ENCODE results near the gene TRIM2. TPM values are rescaled to one million over a fixed set of nuclear protein-coding genes. Genes with fewer than 3 reads are reported as not detected.

TRIM2 gene
- polyA plus RNA-seq, 3 donors = 5.9 to 13.5 (median 6.6) TPM

DNA sequence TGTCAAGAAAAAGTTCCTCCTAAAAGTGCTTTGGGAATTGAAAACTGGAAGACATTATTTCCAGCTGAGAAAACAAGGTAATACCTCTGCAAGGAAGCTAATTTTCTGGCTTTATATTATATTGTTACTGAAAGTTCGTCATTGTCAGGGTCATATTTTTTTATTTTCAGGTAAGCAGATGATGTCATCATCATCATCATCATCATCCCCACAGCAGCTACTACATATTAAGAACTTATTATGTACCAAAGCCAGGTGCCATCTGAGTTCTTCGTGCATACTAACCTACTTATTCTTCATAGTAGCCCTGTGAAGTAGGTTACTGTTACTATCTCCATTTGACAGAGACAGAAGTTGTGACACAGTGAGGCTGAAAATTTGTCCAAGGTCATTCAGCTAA is 87.3 kb downstream of the TRIM2 start:
- 79 to 93% (median 88%) methylated on average over 2 of the region's 2 CpGs for WGBS, 3 donors
- H3K27ac ChIP-seq (ENCODE audit: low read depth, low read length) = no peak overlapping the region

DNA sequence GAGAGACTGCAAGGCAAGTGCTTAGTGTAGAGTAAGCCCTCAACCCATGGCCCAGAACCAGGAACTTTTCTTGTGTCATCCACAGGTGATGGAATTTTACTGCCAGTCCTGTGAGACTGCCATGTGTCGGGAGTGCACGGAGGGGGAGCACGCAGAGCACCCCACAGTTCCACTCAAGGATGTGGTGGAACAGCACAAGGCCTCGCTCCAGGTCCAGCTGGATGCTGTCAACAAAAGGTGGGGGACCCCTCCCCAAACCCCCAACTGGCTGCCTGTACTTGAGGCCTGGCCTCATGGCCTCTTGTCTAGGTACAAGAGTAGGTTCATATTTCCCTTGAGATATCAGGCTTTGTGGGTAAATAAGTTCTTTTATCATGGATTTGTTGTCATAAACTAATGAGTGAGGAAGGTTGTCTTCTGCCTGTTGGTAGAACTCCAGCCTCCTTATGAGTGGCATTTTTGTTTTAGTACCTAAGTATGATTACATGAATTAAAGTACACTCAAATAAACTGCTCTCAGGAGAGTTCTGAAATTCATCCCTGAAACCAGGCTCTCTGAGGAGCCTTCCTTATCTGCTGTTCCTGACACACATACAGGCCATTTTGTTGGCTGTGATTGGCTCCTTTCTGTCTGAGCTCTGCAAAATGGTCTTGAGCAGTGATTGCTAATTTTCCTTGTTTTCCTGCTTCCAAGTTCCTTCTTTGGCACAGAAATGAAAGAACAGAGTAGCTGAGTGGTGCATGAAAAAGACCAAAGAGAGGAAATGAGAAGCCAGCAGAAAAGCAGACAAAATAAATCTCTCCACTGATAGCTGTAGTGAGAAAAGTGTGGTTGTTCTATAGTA is 88.9 kb downstream of the TRIM2 start:
- 98 to 100% (median 98%) methylated on average over 4 of the region's 4 CpGs for WGBS, 3 donors
- H3K27ac ChIP-seq (ENCODE audit: low read depth, low read length) = no peak overlapping the region

DNA sequence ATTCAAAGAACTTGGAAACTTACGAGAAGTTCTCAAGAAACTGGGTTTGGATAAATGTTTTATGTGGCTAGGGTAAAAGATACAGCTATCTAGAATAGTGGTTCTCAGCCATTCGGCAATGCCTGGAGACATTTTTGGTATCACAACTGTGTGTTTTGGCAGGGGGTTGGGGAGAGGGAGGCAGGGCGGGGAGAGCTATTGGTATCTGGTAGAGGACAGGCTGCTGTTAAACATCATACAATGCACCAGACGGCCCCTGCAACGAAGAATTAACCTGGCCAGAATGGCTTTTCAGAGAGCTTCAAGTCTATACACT is 89.5 kb downstream of the TRIM2 start:
- 80 to 93% (median 90%) methylated on average over 5 of the region's 5 CpGs for WGBS, 3 donors
- no peak overlapping the region for H3K27ac ChIP-seq (ENCODE audit: low read depth, low read length)

DNA sequence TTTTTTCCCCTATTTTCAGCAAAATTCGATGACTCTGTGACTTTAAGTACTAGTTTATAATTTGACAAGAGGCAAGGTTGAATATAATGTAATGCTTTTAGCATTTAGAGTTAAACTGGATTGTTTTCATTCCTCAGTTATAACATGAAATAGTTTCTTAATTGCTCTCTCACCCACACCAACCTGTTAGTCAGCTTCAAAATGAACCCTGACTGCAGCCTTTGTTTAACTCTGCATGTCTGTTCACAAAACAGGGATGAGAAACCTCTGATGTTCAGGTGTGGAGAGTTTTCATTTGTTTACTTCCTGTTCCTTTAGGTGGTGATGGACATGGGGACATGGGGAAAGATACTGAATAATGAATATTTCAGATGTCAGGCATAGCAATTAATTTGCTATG is 90.4 kb downstream of the TRIM2 start:
- H3K27ac ChIP-seq (ENCODE audit: low read depth, low read length) = no peak overlapping the region
- WGBS, 3 donors = 68 to 94% (median 83%) methylated on average over 1 of the region's 1 CpG

DNA sequence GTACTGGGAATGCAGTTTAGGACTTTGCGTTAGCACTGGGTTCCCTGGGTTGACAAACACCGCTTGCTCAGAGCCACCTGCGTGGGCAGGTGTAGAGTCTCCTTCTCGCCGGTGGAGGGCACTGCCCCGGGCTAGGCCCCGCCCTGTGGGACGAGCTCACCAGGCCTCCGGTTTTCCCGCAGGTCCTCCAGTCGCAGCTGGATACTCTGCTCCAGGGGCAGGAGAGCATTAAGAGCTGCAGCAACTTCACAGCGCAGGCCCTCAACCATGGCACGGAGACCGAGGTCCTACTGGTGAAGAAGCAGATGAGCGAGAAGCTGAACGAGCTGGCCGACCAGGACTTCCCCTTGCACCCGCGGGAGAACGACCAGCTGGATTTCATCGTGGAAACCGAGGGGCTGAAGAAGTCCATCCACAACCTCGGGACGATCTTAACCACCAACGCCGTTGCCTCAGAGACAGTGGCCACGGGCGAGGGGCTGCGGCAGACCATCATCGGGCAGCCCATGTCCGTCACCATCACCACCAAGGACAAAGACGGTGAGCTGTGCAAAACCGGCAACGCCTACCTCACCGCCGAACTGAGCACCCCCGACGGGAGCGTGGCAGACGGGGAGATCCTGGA is 91.0 kb downstream of the TRIM2 start:
- 91 to 97% (median 96%) methylated on average over 40 of the region's 40 CpGs for WGBS, 3 donors
- no peak overlapping the region for H3K27ac ChIP-seq (ENCODE audit: low read depth, low read length)

DNA sequence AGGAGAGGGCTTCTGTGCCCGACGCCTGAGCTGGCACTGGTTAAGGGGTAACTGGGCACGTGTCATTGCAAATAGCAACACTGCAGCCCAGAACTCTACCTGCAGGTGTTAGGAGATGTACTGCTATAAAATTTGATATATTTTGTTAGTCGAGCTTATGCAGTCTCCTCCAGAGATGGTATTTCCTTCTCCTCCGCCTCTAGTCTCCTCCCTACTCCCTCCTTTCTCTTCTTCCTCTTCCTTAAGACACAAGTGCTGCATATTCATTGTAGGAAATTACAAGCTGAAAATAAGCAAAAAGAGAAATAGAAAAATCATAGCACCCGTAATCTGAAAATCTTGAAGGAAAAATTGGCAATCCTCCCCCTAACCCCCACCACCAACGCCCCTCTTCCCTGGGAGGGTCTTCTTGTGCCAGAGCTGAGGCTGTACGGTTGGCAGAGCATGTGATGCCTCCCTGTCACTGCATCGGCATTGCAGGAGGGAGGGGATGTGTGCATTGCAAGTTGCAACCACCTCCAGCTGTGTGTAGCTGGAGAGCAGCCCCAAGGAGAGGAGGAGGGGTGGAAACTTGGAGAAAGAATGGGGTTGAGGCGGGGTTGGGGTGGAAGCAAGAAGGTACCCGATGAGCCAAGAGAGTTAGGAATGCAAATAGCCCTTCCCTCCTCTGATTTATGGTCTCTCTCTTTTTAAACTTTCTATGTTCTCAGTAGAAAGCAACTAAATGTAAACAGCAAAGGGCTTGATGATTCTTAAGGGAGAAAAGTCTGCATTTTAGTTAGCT is 92.0 kb downstream of the TRIM2 start:
- H3K27ac ChIP-seq (ENCODE audit: low read depth, low read length) = no peak overlapping the region

DNA sequence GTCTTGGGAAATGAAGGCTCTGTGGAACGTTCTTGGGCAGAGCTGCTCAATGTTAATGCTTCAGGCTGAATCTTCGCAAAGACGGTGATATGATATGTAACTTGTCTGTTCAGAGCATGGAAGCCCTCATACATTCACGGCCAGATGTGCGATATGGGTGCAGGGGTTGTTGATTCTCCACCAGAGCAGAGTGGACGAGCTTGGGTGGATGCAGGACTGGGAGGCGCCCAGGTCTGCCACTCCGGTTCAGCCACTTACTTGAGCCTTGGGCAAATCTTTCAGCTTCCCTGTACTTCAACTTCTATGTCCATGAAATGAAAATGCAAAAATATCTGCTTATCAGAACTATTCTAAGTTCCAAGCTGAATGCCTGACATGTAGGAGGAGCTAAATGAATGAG is 92.9 kb downstream of the TRIM2 start:
- 77 to 87% (median 86%) methylated on average over 8 of the region's 8 CpGs for WGBS, 3 donors
- H3K27ac ChIP-seq (ENCODE audit: low read depth, low read length) = no peak overlapping the region

More for the DNA sequence above, 92.0 kb downstream of the TRIM2 start:
- WGBS, 3 donors = 63 to 71% (median 64%) methylated on average over 10 to 11 of the region's 11 CpGs

DNA sequence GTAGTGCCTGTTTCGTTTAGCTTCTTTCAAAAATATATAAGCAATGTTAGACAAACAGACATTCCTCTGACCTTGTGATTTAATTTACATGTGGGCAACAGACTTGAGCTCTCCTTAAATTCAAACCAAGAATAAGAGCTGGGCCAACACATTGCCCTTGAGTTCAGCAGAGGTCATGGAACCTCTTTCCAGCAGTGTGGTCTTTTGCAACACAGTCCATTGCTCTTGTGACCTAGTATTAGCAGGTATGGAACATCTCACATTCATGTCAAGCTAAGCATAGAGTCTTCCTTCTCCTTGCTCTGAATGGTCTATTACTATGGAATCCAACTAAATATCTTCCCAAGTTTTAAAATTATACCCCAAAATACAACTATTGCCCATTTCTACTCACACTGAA is 106.5 kb downstream of the TRIM2 start:
- H3K27ac ChIP-seq (ENCODE audit: low read depth, low read length) = no peak overlapping the region
- 80 to 99% (median 89%) methylated on average over 1 of the region's 1 CpG for WGBS, 3 donors

DNA sequence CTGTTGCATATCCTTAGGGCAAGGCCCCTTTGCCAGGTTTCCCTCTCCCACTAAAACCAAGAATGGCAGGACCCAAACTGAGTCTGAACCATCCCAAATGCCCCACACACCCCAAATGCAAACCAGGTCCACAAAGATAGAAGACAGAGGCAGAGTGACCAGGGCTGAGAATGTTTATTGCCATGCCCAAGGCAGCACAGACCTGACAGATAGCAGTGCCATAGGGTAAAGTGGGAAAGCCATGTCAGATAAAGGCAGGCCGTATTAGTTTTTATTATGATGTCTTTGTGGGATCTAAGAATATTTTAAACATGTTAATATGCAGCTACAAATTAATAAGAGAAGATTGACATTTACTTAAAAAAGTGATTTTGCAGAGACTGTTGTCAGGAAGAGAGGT is 110.7 kb downstream of the TRIM2 start:
- 97 to 100% (median 98%) methylated on average over 1 of the region's 1 CpG for WGBS, 3 donors

DNA sequence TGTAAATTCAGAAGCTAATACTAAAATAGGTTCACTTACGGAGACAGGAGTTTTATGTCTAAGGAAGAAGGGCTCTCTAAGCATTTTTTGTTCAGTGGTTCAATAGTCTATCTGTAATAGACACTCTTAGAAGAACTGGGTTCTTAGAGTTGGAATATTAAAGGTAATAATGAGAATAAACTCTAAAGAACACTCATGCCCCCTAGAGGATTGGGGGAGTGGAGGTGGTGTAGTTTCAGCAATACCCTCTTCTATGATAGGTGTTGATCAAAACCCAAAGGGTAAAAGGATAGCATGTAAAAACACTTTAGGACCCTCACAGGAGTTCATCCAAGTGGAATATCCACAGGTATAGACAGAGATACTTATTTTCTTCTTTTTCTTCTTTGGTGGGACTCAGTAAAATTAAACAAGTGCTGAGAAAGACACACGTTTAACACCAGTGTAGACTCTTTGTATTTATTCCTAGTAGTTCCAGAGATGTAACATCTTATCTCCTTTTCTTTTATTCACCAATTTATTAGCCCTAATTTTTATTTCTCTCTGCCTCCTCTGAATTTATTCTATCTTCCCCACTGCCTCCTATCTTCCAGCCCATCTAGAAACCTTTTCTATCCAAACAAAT is 114.6 kb downstream of the TRIM2 start:
- 73 to 87% (median 81%) methylated on average over 2 of the region's 2 CpGs for WGBS, 3 donors
- no peak overlapping the region for H3K27ac ChIP-seq (ENCODE audit: low read depth, low read length)

More for the DNA sequence above, 110.7 kb downstream of the TRIM2 start:
- H3K27ac ChIP-seq (ENCODE audit: low read depth, low read length) = no peak overlapping the region

DNA sequence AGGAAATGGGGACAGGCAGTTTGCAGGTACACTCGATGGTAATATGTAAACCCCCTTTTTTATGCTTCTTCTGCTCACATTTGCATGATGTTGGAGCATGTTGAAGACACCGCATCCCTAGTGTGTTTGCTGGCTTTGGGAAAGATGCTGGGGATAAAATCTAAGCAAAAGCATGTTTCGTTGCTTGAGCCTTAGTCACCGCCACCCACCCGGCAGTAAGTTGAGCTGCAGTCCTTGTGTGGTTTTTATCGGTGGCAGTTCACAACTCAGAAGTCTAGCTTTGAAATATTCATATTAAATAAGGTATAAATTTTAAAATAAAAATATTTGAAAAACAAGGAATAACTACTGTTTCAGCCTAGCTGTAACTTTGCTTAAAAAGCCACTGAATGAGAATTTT is 118.5 kb downstream of the TRIM2 start:
- 77 to 81% (median 79%) methylated on average over 6 of the region's 6 CpGs for WGBS, 3 donors
- H3K27ac ChIP-seq (ENCODE audit: low read depth, low read length) = no peak overlapping the region

DNA sequence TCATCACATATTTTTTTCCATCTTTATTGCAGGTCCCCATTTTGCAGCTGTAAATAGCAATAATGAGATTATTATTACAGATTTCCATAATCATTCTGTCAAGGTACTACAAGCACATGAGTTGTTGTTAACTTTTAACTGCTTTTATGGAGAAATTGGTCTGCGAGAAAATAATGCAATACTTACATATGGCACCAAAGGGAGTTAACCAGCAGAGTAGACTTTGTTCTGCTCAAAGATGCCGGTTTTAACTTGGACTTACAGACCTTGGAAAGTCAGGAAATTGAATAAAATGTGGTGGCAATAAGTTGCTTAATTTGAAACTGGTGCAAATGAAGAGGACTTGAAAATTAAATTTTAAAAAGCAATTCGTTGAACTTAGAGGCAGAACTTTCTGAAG is 119.8 kb downstream of the TRIM2 start:
- 69 to 94% (median 89%) methylated on average over 3 of the region's 3 CpGs for WGBS, 3 donors
- H3K27ac ChIP-seq (ENCODE audit: low read depth, low read length) = no peak overlapping the region

DNA sequence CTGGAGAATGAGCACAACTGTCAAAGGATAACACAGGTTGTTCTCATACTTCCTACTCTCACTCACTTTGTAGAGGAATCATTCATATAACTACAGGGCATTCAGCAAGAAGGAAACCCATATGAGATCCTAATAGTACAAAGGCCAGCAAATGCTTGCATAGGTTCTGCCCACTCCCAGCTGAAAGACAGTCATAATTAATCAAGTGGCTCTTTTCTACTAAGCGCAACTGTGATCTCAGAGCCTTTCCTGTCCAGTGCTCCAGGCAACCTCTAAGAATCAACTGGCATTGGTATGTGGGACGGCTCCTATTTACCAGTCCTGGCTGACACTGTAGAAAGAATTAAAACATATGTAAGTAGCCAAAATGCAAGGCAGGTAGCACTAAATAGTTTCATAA is 121.3 kb downstream of the TRIM2 start:
- H3K27ac ChIP-seq (ENCODE audit: low read depth, low read length) = no peak overlapping the region

DNA sequence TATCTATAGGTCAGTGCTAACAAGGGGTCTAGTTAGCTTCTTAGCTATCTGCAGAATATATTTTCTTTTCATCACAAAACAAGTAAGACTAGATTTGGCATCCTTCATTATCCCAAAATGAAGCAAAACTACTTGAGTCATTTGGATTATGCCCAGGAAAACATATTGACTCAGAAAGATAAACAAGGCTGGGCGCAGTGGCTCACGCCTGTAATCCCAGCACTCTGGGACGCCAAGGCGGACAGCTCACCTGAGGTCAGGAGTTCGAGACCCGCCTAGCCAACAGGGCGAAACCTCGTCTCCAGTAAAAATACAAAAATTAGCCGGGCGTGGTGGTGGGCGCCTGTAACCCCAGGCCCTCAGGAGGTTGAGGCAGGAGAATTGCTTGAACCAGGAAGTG is 122.3 kb downstream of the TRIM2 start:
- no peak overlapping the region for H3K27ac ChIP-seq (ENCODE audit: low read depth, low read length)
- 87 to 97% (median 92%) methylated on average over 11 of the region's 11 CpGs for WGBS, 3 donors

More for the DNA sequence above, 121.3 kb downstream of the TRIM2 start:
- WGBS, 3 donors = 93 to 98% (median 97%) methylated on average over 2 of the region's 2 CpGs

DNA sequence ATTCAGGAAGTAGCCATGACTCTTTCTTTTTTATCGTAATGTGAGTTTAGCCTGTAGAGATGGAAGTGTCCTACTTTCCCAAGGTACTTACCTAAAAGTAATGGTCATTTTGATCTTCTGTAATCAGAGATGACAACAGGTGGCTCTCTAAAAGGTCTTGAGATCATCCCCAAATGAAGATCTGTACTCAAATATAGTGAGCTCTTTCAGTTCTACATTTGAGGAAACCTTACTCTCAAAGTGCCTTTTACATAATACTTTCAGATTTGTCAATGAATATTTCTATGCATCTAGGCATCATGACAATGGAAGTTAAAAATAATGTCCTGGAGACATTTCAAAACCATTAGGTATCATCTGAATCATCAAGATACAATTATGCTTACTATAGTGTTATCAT is 123.0 kb downstream of the TRIM2 start:
- H3K27ac ChIP-seq (ENCODE audit: low read depth, low read length) = no peak overlapping the region
- 58 to 95% (median 74%) methylated on average over 1 of the region's 1 CpG for WGBS, 3 donors

DNA sequence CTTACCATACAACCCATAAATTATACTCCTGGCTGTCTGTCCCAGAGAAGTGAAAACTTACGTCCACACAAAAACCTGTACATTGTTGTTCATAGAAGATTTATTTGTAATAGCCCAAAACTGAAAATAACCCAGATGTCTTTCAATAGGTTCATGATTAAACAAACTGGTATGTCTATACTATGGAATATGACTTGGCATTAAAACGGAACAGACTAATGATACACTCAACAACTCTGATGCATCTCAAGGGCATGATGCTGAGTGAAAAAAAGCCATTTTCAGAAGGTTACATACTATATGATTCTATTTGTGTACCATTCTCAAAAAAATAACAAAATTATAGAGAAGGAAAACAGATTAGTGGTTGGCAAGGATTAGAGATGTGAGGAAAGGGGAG is 128.7 kb downstream of the TRIM2 start:
- 95 to 99% (median 96%) methylated on average over 2 of the region's 2 CpGs for WGBS, 3 donors
- H3K27ac ChIP-seq (ENCODE audit: low read depth, low read length) = no peak overlapping the region

DNA sequence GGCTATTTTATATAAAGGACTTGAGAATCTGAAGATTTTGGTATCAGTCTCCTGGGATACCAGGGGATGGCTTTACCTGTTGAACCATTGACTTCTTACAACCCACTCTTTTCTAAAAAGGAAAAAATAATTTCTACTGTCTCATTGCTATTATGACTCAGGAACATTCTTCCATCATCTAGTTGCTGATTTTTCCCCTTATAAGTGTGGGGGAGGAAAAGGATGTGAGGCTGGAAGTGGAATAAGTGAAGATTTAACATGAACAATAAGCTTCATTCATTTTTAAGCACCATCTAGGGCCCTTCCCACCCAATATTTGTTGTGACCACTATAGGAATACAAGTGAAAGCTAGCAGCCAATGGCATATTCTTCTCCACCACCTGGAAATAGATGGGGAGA is 129.6 kb downstream of the TRIM2 start:
- no peak overlapping the region for H3K27ac ChIP-seq (ENCODE audit: low read depth, low read length)

DNA sequence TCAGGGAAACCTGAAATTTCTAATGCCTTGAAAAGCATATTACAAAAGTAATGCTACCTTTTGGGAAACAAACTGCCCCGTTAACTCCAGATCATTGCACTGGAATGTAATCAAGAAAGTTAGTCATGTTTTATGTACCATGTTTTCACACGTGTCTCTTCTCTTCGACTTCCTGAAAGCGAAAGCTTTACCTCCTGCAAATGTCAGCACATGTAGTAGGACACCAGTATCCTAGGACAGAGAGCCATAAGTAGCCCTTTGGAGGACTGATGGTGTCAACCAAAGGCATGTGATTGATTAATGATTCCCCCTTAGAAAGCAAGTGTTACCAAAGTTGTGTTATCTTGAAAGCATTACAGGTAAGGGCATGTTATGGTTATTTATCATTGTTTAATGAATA is 131.4 kb downstream of the TRIM2 start:
- WGBS, 3 donors = 68 to 82% (median 70%) methylated on average over 4 of the region's 4 CpGs

DNA sequence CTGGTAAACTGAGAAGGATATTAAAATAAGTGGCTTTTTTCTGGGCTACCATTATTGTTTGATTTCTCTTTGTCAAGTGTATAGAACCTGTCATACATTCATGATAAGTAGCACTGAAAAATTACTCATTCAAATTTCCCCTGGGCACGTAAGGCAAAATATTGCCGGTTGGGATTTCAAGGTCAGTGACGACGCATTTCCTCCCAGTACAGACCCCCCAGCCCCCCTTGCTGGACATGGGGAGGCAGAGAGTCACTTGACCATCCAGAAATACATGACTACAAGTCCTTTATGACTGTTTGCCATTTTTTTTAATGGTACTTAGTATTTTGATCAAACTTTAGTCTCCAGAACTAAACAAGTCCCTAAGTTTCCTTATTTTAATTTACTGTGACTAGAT is 133.4 kb downstream of the TRIM2 start:
- no peak overlapping the region for H3K27ac ChIP-seq (ENCODE audit: low read depth, low read length)
- WGBS, 3 donors = 61 to 75% (median 67%) methylated on average over 4 of the region's 4 CpGs

More for the DNA sequence above, 131.4 kb downstream of the TRIM2 start:
- H3K27ac ChIP-seq (ENCODE audit: low read depth, low read length) = no peak overlapping the region

Measured in adipose tissue (tissue), 3 donors.